Stimulated activated CD4-positive, alpha-beta T cell treated with anti-CD3 and anti-CD28 coated beads, Interleukin-1b, Interleukin-23, amount 100 ng/mL, for 48 hours (primary cell): ENCODE measurements around the gene LIPT1.
"Not testable (repeated sequence)": the region's sequence is repeated elsewhere in the genome, so short reads cannot be mapped to it uniquely, and the experiment has no call there.

Experiments used
- DNase-seq: peaks from one replicate; pipeline ENCODE4 v3.0.0-alpha.2; 2020

LIPT1 gene

GRCh38 chr2:99180755-99181623, 26.2 kb downstream of the LIPT1 start, which contains the start of the genes MITD1 and MRPL30:
TSS of gene MITD1 (minus strand) at chr2:99181058. CDS start at chr2:99180981, 77 bp downstream.
TSS of gene MRPL30 (plus strand) at chr2:99181184. CDS start at chr2:99186204, 5,020 bp downstream.
- DNase-seq, result peak; percentile 90

- no peak for DNase-seq
These were observed 26.8 kb downstream of the LIPT1 start for GRCh38 chr2:99181624-99182000.

GRCh38 chr2:99183025-99183424, 28.3 kb downstream of the LIPT1 start:
- no peak for DNase-seq

- DNase-seq, result no peak
These were observed 30.0 kb downstream of the LIPT1 start for GRCh38 chr2:99184811-99185210.

- no peak for DNase-seq
These were observed 32.2 kb downstream of the LIPT1 start for GRCh38 chr2:99187011-99187410.

- DNase-seq, result no peak
These were observed 33.6 kb downstream of the LIPT1 start for GRCh38 chr2:99188357-99188756.

GRCh38 chr2:99190548-99190947, 35.8 kb downstream of the LIPT1 start:
- DNase-seq, result no peak

- not testable (repeated sequence) for DNase-seq
These were observed 37.6 kb downstream of the LIPT1 start for GRCh38 chr2:99192364-99192763.

- DNase-seq, result no peak
These were observed 43.5 kb downstream of the LIPT1 start for GRCh38 chr2:99198103-99198841.

GRCh38 chr2:99200076-99200800, 45.5 kb downstream of the LIPT1 start:
- no peak for DNase-seq

- DNase-seq, result no peak
These were observed 47.4 kb downstream of the LIPT1 start for GRCh38 chr2:99201959-99202678.

GRCh38 chr2:99205491-99205890, 50.7 kb downstream of the LIPT1 start:
- DNase-seq, result no peak
